H1 (cell line): ENCODE measurements around the gene CDK5. TPM values are rescaled to one million over a fixed set of nuclear protein-coding genes. Genes with fewer than 3 reads are reported as not detected.

Experiments
- ASH2L ChIP-seq: fragments of 200-600, 300-600 bp; sonication (generic); IDR thresholded peaks from one replicate; pipeline ENCODE4 v1.7.1; 2017; ENCODE audit warnings: low read length
- CBX8 ChIP-seq: fragments of 300-800, 300-1000 bp; sonication (generic); IDR thresholded peaks from 2 replicates; pipeline ENCODE4 v1.7.1; 2016; ENCODE audit warnings: low read depth, low read length, borderline replicate concordance
- EZH2 ChIP-seq: fragments of 200-600 bp; sonication (generic); IDR thresholded peaks from 2 replicates; pipeline ENCODE4 v1.7.1; 2012; ENCODE audit warnings: low read depth, mild to moderate bottlenecking, moderate library complexity, low read length, inconsistent platforms; ENCODE audit not compliant: severe bottlenecking
- HDAC2 ChIP-seq, 2 experiments: fragments of 300-600 bp in 1 of 2; sonication (generic) in 1 of 2; IDR thresholded peaks; 2 replicates each; pipeline ENCODE4 v1.6.1; 2011 to 2012; ENCODE audit warnings: low read depth in 2 of 2, low read length in 2 of 2, mild to moderate bottlenecking in 2 of 2, moderate library complexity in 2 of 2, borderline replicate concordance in 1 of 2, inconsistent platforms in 1 of 2
- POU5F1 ChIP-seq: IDR thresholded peaks from 2 replicates; pipeline ENCODE4 v1.6.1; 2011; ENCODE audit warnings: low read depth, mild to moderate bottlenecking, low read length, moderate library complexity
- SP4 ChIP-seq: IDR thresholded peaks from 2 replicates; pipeline ENCODE4 v1.6.1; 2012; ENCODE audit warnings: low read length, inconsistent platforms
- SRF ChIP-seq: IDR thresholded peaks from 2 replicates; pipeline ENCODE4 v1.6.1; 2011; ENCODE audit warnings: mild to moderate bottlenecking, low read depth, low read length, moderate library complexity
- polyA plus RNA-seq, 7 experiments: library from polyadenylated mRNA; depleted of rRNA in 3 of 7; stranded (reverse) in 5 of 7; unstranded in 2 of 7; fragments of >200 nt in 5 of 7; fragments of 200-250 nt in 2 of 7; gene quantifications; 1 replicate in 5 of 7; 2 replicates in 1 of 7; 4 replicates in 1 of 7; pipeline versions ENCODE4 v1.2.1 to v1.2.3, GENCODE V29; 2011 to 2013; ENCODE audit warnings: missing spikeins in 2 of 7, mixed read lengths in 2 of 7
- total RNA-seq: library from RNA; stranded (reverse); fragmentation: NEBNext Ultra II Directional; extraction: Animal tissue kit (Norgen Biotek cat#: 25700); gene quantifications from 2 replicates; pipeline ENCODE4 v1.2.1, GENCODE V29; 2021
- TF ChIP-seq, protein P1 (sequence below): fragments of 300-600 bp; sonication (generic); IDR thresholded peaks from 2 replicates; pipeline ENCODE4 v1.7.1; 2012; ENCODE audit warnings: low read length, moderate library complexity, mild to moderate bottlenecking, inconsistent platforms; ENCODE audit not compliant: insufficient replicate concordance
- TF ChIP-seq, protein P2 (sequence below): IDR thresholded peaks from 2 replicates; pipeline ENCODE4 v1.6.1; 2012; ENCODE audit warnings: low read length, inconsistent platforms

Gene CDK5
- total and polyA plus RNA-seq, 2 of the 8 experiments (the other 6 are each of a cell fraction or from before 2014, with no cell fraction given) = 22.8 to 37.2 TPM

DNA sequence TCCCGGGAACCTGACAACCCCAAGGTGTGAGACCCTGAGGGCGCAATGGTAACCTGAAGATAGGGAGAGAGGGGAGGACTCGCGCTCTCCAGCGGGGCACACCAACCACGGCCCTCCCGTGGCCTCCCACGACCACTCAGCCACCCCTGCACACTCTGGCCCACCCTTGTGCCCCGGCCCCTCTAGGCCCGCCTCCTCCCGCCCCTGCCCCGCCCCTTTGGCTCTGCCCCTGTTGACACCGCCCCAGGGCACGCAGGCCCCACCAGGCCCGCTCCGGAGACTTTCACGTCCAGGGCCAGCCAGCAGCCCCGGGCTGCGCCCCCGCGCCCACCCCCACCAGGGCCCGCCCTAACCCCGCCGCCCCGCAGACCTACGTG, 44.4 kb downstream of the CDK5 start (continued):
- TF ChIP-seq, protein P1, sequence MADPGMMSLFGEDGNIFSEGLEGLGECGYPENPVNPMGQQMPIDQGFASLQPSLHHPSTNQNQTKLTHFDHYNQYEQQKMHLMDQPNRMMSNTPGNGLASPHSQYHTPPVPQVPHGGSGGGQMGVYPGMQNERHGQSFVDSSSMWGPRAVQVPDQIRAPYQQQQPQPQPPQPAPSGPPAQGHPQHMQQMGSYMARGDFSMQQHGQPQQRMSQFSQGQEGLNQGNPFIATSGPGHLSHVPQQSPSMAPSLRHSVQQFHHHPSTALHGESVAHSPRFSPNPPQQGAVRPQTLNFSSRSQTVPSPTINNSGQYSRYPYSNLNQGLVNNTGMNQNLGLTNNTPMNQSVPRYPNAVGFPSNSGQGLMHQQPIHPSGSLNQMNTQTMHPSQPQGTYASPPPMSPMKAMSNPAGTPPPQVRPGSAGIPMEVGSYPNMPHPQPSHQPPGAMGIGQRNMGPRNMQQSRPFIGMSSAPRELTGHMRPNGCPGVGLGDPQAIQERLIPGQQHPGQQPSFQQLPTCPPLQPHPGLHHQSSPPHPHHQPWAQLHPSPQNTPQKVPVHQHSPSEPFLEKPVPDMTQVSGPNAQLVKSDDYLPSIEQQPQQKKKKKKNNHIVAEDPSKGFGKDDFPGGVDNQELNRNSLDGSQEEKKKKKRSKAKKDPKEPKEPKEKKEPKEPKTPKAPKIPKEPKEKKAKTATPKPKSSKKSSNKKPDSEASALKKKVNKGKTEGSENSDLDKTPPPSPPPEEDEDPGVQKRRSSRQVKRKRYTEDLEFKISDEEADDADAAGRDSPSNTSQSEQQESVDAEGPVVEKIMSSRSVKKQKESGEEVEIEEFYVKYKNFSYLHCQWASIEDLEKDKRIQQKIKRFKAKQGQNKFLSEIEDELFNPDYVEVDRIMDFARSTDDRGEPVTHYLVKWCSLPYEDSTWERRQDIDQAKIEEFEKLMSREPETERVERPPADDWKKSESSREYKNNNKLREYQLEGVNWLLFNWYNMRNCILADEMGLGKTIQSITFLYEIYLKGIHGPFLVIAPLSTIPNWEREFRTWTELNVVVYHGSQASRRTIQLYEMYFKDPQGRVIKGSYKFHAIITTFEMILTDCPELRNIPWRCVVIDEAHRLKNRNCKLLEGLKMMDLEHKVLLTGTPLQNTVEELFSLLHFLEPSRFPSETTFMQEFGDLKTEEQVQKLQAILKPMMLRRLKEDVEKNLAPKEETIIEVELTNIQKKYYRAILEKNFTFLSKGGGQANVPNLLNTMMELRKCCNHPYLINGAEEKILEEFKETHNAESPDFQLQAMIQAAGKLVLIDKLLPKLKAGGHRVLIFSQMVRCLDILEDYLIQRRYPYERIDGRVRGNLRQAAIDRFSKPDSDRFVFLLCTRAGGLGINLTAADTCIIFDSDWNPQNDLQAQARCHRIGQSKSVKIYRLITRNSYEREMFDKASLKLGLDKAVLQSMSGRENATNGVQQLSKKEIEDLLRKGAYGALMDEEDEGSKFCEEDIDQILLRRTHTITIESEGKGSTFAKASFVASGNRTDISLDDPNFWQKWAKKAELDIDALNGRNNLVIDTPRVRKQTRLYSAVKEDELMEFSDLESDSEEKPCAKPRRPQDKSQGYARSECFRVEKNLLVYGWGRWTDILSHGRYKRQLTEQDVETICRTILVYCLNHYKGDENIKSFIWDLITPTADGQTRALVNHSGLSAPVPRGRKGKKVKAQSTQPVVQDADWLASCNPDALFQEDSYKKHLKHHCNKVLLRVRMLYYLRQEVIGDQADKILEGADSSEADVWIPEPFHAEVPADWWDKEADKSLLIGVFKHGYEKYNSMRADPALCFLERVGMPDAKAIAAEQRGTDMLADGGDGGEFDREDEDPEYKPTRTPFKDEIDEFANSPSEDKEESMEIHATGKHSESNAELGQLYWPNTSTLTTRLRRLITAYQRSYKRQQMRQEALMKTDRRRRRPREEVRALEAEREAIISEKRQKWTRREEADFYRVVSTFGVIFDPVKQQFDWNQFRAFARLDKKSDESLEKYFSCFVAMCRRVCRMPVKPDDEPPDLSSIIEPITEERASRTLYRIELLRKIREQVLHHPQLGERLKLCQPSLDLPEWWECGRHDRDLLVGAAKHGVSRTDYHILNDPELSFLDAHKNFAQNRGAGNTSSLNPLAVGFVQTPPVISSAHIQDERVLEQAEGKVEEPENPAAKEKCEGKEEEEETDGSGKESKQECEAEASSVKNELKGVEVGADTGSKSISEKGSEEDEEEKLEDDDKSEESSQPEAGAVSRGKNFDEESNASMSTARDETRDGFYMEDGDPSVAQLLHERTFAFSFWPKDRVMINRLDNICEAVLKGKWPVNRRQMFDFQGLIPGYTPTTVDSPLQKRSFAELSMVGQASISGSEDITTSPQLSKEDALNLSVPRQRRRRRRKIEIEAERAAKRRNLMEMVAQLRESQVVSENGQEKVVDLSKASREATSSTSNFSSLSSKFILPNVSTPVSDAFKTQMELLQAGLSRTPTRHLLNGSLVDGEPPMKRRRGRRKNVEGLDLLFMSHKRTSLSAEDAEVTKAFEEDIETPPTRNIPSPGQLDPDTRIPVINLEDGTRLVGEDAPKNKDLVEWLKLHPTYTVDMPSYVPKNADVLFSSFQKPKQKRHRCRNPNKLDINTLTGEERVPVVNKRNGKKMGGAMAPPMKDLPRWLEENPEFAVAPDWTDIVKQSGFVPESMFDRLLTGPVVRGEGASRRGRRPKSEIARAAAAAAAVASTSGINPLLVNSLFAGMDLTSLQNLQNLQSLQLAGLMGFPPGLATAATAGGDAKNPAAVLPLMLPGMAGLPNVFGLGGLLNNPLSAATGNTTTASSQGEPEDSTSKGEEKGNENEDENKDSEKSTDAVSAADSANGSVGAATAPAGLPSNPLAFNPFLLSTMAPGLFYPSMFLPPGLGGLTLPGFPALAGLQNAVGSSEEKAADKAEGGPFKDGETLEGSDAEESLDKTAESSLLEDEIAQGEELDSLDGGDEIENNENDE = no peak
- TF ChIP-seq SRF = no peak
- TF ChIP-seq EZH2 = no peak
- TF ChIP-seq, protein P2, sequence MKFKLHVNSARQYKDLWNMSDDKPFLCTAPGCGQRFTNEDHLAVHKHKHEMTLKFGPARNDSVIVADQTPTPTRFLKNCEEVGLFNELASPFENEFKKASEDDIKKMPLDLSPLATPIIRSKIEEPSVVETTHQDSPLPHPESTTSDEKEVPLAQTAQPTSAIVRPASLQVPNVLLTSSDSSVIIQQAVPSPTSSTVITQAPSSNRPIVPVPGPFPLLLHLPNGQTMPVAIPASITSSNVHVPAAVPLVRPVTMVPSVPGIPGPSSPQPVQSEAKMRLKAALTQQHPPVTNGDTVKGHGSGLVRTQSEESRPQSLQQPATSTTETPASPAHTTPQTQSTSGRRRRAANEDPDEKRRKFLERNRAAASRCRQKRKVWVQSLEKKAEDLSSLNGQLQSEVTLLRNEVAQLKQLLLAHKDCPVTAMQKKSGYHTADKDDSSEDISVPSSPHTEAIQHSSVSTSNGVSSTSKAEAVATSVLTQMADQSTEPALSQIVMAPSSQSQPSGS = no peak
- TF ChIP-seq SP4 = no peak
- TF ChIP-seq HDAC2 (IDR thresholded peaks at IDR 0.05; ENCODE audit: borderline replicate concordance in 1 of 2, low read depth in 2 of 2, low read length in 2 of 2) = no peak
- TF ChIP-seq POU5F1 = no peak
- no peak for TF ChIP-seq ASH2L
- TF ChIP-seq CBX8 = no peak
